ENCODE data around the gene CCDC71L.

GRCh38 chr7:106611911-106612310 is 49.0 kb downstream of the CCDC71L start:
- TF ChIP-seq CTCF (conservative IDR thresholded peaks at IDR 0.05 in 1 of 2, IDR thresholded peaks at IDR 0.05 in 1 of 2; ENCODE audit: low read depth in 1 of 2, low read length in 2 of 2) (no peak), EZH2 (IDR thresholded peaks at IDR 0.05; ENCODE audit: low read length, missing control alignments) (no peak)
